Hematopoietic multipotent progenitor cell treated with erythropoietin and hydrocortisone succinate and interleukin-3 and kit ligand, for 4 days (in vitro differentiated cells): ENCODE results near the gene ZNF585A.
"Not testable (repeated sequence)": the region's sequence is repeated elsewhere in the genome, so short reads cannot be mapped to it uniquely, and the experiment has no call there.

Source experiments
- DNase-seq: peaks from one replicate; pipeline ENCODE4 v3.0.0-alpha.2; 2015

The ZNF585A gene

DNA sequence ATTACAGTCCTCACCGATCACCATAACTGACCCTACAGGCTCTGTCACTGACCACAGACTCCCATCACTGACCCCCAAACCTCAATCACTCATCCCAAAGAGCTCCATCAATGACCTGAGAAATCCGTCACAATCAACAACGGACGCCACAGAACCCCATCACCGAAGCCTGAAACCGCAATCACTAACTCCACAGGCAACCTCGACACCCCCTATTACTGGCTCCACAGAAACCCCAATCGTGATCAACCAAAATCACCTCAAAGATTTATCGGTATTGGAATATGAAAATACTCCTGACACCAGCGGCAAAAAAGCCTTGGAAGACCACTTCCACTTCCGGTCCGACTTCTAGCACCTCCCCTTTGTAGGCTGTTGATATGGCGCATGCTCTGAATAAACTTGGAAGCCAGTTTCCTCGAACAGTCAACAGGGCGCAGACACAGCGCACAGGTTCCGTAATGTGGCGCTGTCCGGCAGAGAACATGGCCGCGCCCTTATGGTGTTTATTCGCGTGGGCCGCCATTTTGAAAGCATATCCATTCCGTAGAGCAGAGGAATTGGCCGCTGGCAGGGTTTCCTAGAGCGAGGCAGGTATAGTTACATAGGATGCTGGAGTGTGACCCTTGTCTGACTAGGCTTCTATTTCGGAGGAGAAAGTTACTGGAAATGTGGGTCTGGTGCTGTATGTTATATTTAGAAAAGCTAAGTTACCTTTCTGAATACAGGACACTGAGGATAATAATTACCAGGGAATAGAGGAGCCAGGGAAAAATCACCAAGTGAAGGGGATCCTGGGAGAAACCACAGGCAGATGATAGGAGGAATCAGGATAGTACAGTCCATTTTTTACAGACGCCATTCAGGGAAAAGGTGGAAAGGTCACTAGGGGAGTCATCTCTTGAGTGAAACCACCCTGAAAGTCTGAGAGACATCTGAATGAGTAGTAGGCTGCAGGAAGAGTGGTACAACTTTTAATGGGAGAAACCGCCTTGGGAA lies at the start of gene ZNF585A:
Gene ZNF585A, minus strand, starts transcription at position 328 of the 999 bp plus-strand sequence. CDS start 2,785 bp downstream, outside the sequence.
- peak; percentile 98 for DNase-seq

DNA sequence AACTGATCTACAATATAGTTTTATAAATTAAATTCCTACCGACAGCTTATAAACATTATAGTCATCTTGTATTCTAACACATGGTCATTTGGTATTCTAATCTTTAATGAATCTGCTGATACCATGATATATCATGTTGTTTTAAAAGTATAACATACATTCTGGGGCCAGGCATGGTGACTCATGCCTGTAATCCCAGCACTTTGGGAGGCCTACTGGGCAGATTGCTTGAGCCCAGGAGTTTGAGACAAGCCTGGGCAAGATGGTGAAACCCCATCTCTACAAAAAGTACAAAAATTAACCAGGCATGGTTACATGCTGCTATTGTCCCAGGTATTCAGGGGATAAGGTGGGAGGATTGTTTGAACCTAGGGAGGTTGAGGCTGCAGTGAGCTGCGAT lies 48.6 kb upstream of the ZNF585A start:
- no peak for DNase-seq

DNA sequence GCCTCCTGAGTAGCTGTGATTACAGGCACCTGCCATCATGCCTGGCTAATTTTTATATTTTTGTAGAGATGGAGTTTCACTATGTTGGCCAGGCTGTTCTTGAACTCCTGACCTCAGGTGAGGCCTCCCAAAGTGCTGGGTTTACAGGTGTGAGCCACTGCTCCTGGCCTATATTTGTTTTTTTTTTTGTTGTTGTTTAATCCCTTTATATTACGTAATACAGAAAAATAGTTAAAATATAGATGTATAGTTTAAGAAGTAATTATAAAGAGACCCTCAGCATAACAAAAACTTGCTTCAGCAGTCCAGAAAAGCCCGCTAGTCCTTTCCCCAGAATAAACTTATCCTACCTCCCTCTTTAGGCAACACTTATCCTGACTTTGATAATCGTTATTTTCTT lies 47.9 kb upstream of the ZNF585A start:
- DNase-seq = no peak

DNA sequence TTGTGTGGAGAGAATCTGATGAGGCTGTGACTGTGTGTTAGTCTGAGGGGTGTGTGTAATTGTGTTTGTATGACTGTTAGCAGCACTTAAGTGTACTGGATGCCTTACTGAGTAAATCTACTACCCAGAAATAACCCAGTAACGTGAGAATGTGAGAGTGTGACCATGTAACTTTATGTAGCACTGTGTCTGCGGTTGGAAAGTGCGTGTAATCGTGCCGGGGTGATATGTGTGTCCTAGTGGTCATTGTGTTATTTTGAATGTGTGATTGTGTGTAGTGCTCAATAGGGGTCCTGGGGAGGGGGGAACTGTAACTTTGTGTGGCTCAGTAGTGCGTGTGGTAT lies 46.1 kb upstream of the ZNF585A start:
- DNase-seq = peak; percentile 45

GRCh38 chr19:37217775-37218591 lies 45.5 kb upstream of the ZNF585A start, which contains the start of gene ZNF383:
TSS of gene ZNF383 (plus strand) at chr19:37218214. CDS start at chr19:37230454, 12,240 bp downstream.
- peak; percentile 97 for DNase-seq

GRCh38 chr19:37217480-37217774 lies 44.9 kb upstream of the ZNF585A start:
- DNase-seq = no peak

GRCh38 chr19:37197768-37198167 lies 25.3 kb upstream of the ZNF585A start:
- DNase-seq = no peak

- DNase-seq = not testable (repeated sequence)
These were observed 24.6 kb upstream of the ZNF585A start for GRCh38 chr19:37197115-37197514.

DNA sequence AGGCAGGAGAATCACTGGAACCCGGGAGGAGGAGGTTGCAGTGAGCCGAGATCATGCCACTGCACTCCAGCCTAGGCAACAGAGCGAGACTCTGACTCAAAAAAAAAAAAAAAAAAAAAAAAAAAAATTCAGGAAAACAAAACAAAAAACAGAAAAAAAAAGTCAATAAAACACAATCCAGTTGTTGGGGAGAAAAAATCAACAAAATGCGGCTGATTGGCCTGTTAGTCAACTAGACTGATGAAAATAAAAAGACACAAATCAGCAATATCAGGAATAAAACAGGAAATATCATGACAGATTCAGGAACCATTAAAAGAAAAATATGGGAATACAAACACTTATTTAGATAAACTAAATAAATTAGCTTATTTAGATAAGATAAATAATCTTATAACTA lies 22.8 kb upstream of the ZNF585A start:
- not testable (repeated sequence) for DNase-seq

- not testable (repeated sequence) for DNase-seq
These were observed 13.6 kb upstream of the ZNF585A start for GRCh38 chr19:37186071-37186470.

GRCh38 chr19:37165635-37166034 lies 6.9 kb downstream of the ZNF585A start:
- DNase-seq = no peak

DNA sequence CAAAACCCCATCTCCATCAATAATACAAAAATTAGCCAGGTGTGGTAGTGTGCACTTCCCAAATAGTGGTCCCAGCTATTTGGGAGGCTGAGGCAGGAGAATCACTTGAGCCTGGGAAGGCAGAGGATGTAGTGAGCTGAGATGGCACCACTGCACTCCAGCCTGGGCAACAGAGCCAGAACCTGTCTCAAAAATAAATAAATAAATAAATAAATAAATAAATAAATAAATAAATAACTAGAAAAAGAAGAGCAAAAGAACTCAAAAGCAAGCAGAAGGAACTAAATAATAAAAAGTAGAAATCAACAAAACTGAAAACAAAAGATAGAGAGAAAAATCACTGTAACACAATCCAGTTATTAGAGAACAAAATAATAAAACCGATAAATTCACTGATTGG lies 12.3 kb downstream of the ZNF585A start:
- no peak for DNase-seq

GRCh38 chr19:37148214-37148613 lies 24.3 kb downstream of the ZNF585A start:
- no peak for DNase-seq

- DNase-seq = no peak
These were observed 36.4 kb downstream of the ZNF585A start for GRCh38 chr19:37136111-37136510.

DNA sequence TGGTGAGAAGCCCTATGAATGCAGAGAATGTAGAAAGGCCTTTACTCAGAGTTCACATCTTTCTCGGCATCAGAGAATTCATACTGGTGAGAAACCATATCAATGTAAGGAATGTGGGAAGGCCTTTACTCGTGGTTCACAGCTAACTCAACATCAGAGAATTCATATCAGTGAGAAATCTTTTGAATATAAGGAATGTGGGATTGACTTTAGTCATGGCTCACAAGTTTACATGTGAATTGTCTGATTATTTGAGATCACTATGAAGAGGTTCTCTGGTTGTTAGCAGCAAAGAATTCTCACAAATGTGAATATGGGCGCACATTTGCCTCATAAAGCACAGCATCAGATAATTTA lies 43.7 kb downstream of the ZNF585A start:
- no peak for DNase-seq

GRCh38 chr19:37127999-37128820 lies 44.3 kb downstream of the ZNF585A start:
- DNase-seq = peak; percentile 5

GRCh38 chr19:37122093-37122492 lies 50.4 kb downstream of the ZNF585A start:
- not testable (repeated sequence) for DNase-seq

DNA sequence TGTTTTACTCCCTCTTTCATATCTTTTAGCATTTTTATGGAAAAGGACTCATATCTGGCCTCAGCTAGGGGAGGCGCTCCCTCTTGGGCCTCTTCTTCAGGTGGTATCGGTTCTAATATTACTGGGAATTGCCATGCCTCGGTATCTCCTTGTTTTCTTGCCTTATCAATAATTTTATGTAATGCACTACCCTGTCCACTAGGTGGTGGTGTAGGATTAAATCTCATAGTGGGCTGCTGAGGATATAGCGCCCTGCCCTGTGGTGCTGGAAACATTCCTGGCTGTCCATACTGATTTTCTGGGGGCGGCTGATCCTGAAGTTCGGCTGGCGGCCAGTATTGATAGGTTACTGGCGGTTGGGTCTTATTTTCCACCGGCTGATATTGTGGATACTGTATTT lies 58.5 kb downstream of the ZNF585A start:
- peak; percentile 13 for DNase-seq

DNA sequence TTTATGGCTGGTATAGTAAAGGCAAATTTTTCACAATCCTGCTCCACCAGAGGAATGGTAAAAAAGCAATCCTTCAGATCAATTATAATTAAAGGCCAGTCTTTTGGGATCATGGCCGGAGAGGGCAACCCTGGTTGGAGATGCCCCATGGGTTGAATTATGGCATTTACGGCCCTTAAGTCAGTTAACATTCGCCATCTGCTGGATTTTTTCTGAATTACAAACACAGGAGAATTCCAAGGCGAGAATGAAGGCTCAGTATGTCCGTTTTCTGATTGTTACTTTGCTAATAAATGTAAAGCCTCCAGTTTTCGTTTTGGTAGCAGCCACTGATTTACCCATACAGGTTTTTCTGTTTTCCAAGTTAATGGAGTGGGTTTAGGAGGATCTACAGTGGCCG lies 60.7 kb downstream of the ZNF585A start:
- peak; percentile 42 for DNase-seq

GRCh38 chr19:37104135-37104534 lies 68.4 kb downstream of the ZNF585A start:
- not testable (repeated sequence) for DNase-seq

DNA sequence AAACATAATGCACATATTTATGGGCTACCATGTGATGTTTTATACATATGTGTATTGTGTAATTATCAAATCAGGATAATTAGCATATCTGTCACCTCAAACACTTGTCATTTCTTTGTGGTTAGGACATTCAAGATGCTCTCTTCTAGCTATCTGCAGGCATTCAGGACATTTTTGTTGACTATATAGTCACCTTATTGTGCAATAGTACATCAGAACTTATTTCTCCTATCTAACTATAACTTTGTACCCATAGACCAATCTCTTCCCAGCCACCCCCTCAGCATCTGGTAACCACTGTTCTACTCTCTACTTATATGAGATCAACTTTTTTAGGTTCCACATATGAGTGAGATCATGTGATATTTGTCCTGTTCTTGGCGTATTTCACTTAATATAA lies 73.9 kb downstream of the ZNF585A start:
- DNase-seq = no peak

- DNase-seq = peak; percentile 24
These were observed 76.6 kb downstream of the ZNF585A start for GRCh38 chr19:37095859-37096258.
